T-cell (primary cell): ENCODE measurements around the gene TCERG1L. TPM values are rescaled to one million over a fixed set of nuclear protein-coding genes. Genes with fewer than 3 reads are reported as not detected.

Experiments used
- ATAC-seq, 4 experiments: fragments of 200-7000 bp in 3 of 4; fragments of 150-1000 bp in 1 of 4; cut with Tn5 transposase; replicated peaks in 1 of 4; 1 replicate in 3 of 4; 2 replicates in 1 of 4; pipeline ENCODE4 v1.10.0; 2021; ENCODE audit warnings: moderate library complexity in 3 of 4, mild to moderate bottlenecking in 2 of 4, moderate number of reproducible peaks in 1 of 4
- CTCF ChIA-PET, 2 donors: fragments of 300-600 bp; sonication (Branson Sonifier 250); formaldehyde crosslinking; loops; one replicate each; lab custom pipeline; 2022; ENCODE audit warnings: antibody characterized with exemption in 2 of 2; lab: Charles Lee
- POLR2A ChIA-PET, 2 donors: fragments of 300-600 bp; sonication (Branson Sonifier 250); formaldehyde crosslinking; loops; one replicate each; lab custom pipeline; 2022; ENCODE audit warnings: antibody characterized with exemption in 2 of 2; lab: Charles Lee
- DNase-seq, 35 experiments: peaks; one replicate each; pipeline versions ENCODE4 v3.0.0 to v3.0.0-alpha.2; 2013 to 2023
- H3K27ac ChIP-seq: one replicate; pipeline ENCODE4 v1.5.1; 2013; ENCODE audit warnings: low read length
- H3K27me3 ChIP-seq, 2 experiments: replicated peaks in 1 of 2; 1 replicate in 1 of 2; 2 replicates in 1 of 2; pipeline versions ENCODE4 v1.6.1 to v1.7.0; 2013; ENCODE audit warnings: low read length in 1 of 2, mixed read lengths in 1 of 2; ENCODE audit not compliant: control insufficient read depth in 2 of 2, insufficient read depth in 2 of 2; ENCODE audit errors: extremely low read depth in 1 of 2
- H3K36me3 ChIP-seq, 2 donors: 1 replicate in 1 of 2; 2 replicates in 1 of 2; pipeline versions ENCODE4 v1.6.1 to v1.7.0; 2013; ENCODE audit warnings: low read length in 1 of 2; ENCODE audit not compliant: control insufficient read depth in 2 of 2, insufficient read depth in 1 of 2; ENCODE audit errors: extremely low read depth in 1 of 2
- H3K4me1 ChIP-seq, 2 experiments: 1 replicate in 1 of 2; 2 replicates in 1 of 2; pipeline versions ENCODE4 v1.6.1 to v1.7.0; 2013; ENCODE audit warnings: low read length in 2 of 2, mixed read lengths in 1 of 2; ENCODE audit not compliant: insufficient read depth in 2 of 2, control insufficient read depth in 1 of 2; ENCODE audit errors: extremely low read depth in 1 of 2
- H3K4me3 ChIP-seq, 2 donors: 1 replicate in 1 of 2; 2 replicates in 1 of 2; pipeline versions ENCODE4 v1.5.1 to v1.7.0; 2013; ENCODE audit warnings: mild to moderate bottlenecking in 2 of 2, low read length in 1 of 2, moderate library complexity in 1 of 2; ENCODE audit not compliant: control insufficient read depth in 1 of 2; ENCODE audit errors: extremely low read depth in 1 of 2
- H3K9me3 ChIP-seq: 2 replicates; pipeline ENCODE4 v1.7.0; 2013
- H3K27ac Mint-ChIP-seq, 2 donors: one replicate each; pipeline ENCODE4 v1.8.0; 2020 to 2021; ENCODE audit warnings: mild to moderate bottlenecking in 2 of 2, mixed read lengths in 2 of 2
- H3K27me3 Mint-ChIP-seq, 2 donors: one replicate each; pipeline ENCODE4 v1.8.0; 2021 to 2022; ENCODE audit warnings: mixed read lengths in 2 of 2
- H3K36me3 Mint-ChIP-seq: one replicate; pipeline ENCODE4 v1.8.0; 2021; ENCODE audit warnings: mixed read lengths
- H3K4me1 Mint-ChIP-seq, 3 donors: one replicate each; pipeline ENCODE4 v1.8.0; 2020 to 2022; ENCODE audit warnings: mixed read lengths in 3 of 3, mild to moderate bottlenecking in 1 of 3
- H3K4me3 Mint-ChIP-seq, 3 donors: one replicate each; pipeline ENCODE4 v1.8.0; 2020 to 2022; ENCODE audit warnings: mild to moderate bottlenecking in 3 of 3, mixed read lengths in 3 of 3, moderate library complexity in 3 of 3
- H3K9me3 Mint-ChIP-seq, 3 donors: one replicate each; pipeline ENCODE4 v1.8.0; 2020 to 2022; ENCODE audit warnings: mixed read lengths in 3 of 3
- WGBS: methylation state at CpG from one replicate; pipeline ENCODE4 v1.1.5; 2013; ENCODE audit warnings: missing lambda C conversion rate; ENCODE audit not compliant: insufficient coverage; 5-methylcytosine and 5-hydroxymethylcytosine counted together
- total RNA-seq, 35 experiments: library from RNA in 6 of 35; stranded (reverse) in 6 of 35; fragments of 120-200 nt in 1 of 35; gene quantifications; one replicate each; pipeline versions ENCODE4 v1.2.1 to v1.2.4 and lab custom pipeline; 2013 to 2026

TCERG1L gene
- total RNA-seq, 5 donors from 2014 or later (not counting 1 experiment from before 2014, with no cell fraction given): 0.13 to 0.29 (median 0.21) TPM; not detected in 1

- no peaks in the 10 kb centered on the region for H3K36me3 Mint-ChIP-seq
- peaks cover 0 to 3% of the 10 kb centered on the region in 2 donors for H3K27me3 Mint-ChIP-seq
- DNase-seq: no peak
- H3K4me1 Mint-ChIP-seq: peaks cover 8 to 61% (median 13%) of the 10 kb centered on the region in 3 donors
- ChIA-PET POLR2A (no interaction called here), CTCF (no interaction called here)
- WGBS: 35% methylated on average over 14 of the region's 16 CpGs
- no peaks in the 10 kb centered on the region for H3K36me3 ChIP-seq
- no peaks in the 10 kb centered on the region for H3K9me3 Mint-ChIP-seq
- ATAC-seq: no peak
- H3K4me3 Mint-ChIP-seq: peak overlapping the region in 1 of 3 donors; percentile 64
- no peak overlapping the region for H3K4me3 ChIP-seq
- H3K27ac Mint-ChIP-seq: no peak overlapping the region
- H3K27ac ChIP-seq: no peak overlapping the region
- peaks cover 0 to 18% of the 10 kb centered on the region in 2 experiments for H3K27me3 ChIP-seq
- peaks cover 0 to 50% of the 10 kb centered on the region in 2 experiments for H3K4me1 ChIP-seq
- no peaks in the 10 kb centered on the region for H3K9me3 ChIP-seq
Measured at GRCh38 chr10:131082991-131083481, 228.5 kb downstream of the TCERG1L start.

- H3K27ac ChIP-seq: no peak overlapping the region
Measured at GRCh38 chr10:131082201-131082850, 229.2 kb downstream of the TCERG1L start.

DNA sequence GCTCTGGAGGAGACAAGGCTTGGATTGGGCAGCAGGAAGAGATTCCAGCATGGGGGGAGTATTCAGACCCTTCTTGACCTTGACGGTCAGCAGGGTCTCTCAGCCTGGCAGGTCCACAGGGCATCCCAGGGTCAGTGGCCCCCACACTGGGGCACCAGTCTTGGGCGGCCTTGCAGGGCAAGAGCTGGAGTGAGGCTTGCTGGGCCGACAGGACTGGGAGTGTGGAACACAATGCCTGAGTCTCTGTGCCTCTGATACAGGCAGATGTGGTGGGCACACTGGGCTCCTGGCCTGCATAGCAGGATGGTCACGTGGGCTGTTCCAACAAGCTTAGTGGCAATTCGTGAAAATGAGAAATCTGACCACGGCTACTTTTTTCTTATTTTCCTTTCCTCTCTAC lies 229.7 kb downstream of the TCERG1L start:
- peaks cover 0 to 50% of the 10 kb centered on the region in 2 experiments for H3K4me1 ChIP-seq
- Mint-ChIP-seq H3K9me3 (no peaks in the 10 kb centered on the region), H3K27me3 (peaks cover 0 to 3% of the 10 kb centered on the region in 2 donors), H3K27ac (peak overlapping the region; percentile 83 to 94), H3K4me1 (peaks cover 8 to 55% (median 13%) of the 10 kb centered on the region in 3 donors), H3K4me3 (peak overlapping the region in 1 of 3 donors; percentile 75), H3K36me3 (no peaks in the 10 kb centered on the region)
- no peak overlapping the region for H3K27ac ChIP-seq
- peaks cover 0 to 18% of the 10 kb centered on the region in 2 experiments for H3K27me3 ChIP-seq
- H3K9me3 ChIP-seq: no peaks in the 10 kb centered on the region
- DNase-seq (no peak), ATAC-seq (no peak)
- 84% methylated on average over 3 of the region's 6 CpGs for WGBS
- no peak overlapping the region for H3K4me3 ChIP-seq
- no peaks in the 10 kb centered on the region for H3K36me3 ChIP-seq
- ChIA-PET CTCF (no interaction called here), POLR2A (no interaction called here)

More at GRCh38 chr10:131082201-131082850, 229.2 kb downstream of the TCERG1L start:
- ChIA-PET POLR2A (no interaction called here), CTCF (no interaction called here)
- DNase-seq (no peak), ATAC-seq (no peak)
- no peak overlapping the region for H3K4me3 ChIP-seq
- Mint-ChIP-seq H3K9me3 (no peaks in the 10 kb centered on the region), H3K36me3 (no peaks in the 10 kb centered on the region), H3K4me3 (peak overlapping the region in 1 of 3 donors; percentile 75), H3K27ac (no peak overlapping the region), H3K27me3 (peaks cover 0 to 3% of the 10 kb centered on the region in 2 donors), H3K4me1 (peaks cover 8 to 61% (median 13%) of the 10 kb centered on the region in 3 donors)
- peaks cover 0 to 50% of the 10 kb centered on the region in 2 experiments for H3K4me1 ChIP-seq
- 77% methylated on average over 5 of the region's 13 CpGs for WGBS
- H3K36me3 ChIP-seq: no peaks in the 10 kb centered on the region
- H3K27me3 ChIP-seq: peaks cover 0 to 18% of the 10 kb centered on the region in 2 experiments
- no peaks in the 10 kb centered on the region for H3K9me3 ChIP-seq

DNA sequence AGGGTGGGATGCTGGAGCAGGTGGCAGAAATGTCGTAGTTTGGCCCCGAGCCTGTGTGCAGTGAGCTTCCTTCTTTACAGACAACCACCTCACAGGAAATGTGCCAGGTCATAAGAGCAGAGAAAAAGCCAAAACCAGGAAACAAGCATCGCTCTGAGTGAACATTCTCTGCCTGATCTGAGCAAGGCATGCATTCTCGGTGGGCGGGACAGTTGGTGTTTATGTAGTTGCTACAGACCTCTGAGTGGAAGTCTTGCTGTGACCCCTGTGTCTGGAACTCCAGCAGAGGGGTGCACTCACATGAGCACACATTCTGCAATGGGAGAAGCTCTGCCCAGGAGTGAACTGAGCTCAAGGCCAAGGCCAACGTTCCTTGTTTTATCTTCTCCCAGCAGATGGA lies 230.1 kb downstream of the TCERG1L start:
- Mint-ChIP-seq H3K9me3 (no peaks in the 10 kb centered on the region), H3K27me3 (peaks cover 0 to 6% of the 10 kb centered on the region in 2 donors), H3K27ac (peak overlapping the region; percentile 83 to 94), H3K4me3 (peak overlapping the region in 1 of 3 donors; percentile 75), H3K4me1 (peaks cover 8 to 55% (median 13%) of the 10 kb centered on the region in 3 donors), H3K36me3 (no peaks in the 10 kb centered on the region)
- H3K4me1 ChIP-seq: peaks cover 0 to 50% of the 10 kb centered on the region in 2 experiments
- H3K27ac ChIP-seq: no peak overlapping the region
- POLR2A ChIA-PET: no interaction called here
- H3K27me3 ChIP-seq: peaks cover 0 to 18% of the 10 kb centered on the region in 2 experiments
- CTCF ChIA-PET: no interaction called here
- H3K36me3 ChIP-seq: no peaks in the 10 kb centered on the region
- ATAC-seq (peak; percentile 51 to 66 (median 57)), DNase-seq (peak in 5 of 35 experiments; percentile 13 to 42 (median 15))
- H3K9me3 ChIP-seq: no peaks in the 10 kb centered on the region
- 15% methylated on average over 4 of the region's 6 CpGs for WGBS
- no peak overlapping the region for H3K4me3 ChIP-seq

DNA sequence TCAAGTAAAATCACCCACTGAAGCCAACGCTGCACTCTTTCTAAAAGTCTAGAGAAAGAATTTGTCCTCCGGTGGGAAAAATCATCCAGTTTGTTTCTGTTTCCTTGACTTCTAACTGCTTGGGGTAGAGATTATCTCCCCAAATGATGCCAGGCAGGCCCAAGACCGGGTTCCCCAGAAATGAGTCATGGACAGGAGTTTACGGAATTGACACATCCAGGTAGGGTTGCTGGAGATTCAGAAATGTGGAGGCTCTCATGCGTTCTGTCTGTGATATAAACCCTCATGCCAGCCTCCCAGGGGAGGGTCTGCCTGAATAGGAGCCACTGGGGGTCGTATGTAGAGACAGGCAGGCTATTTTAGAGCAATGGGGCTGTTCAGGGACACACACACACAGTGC lies 230.9 kb downstream of the TCERG1L start:
- POLR2A ChIA-PET: no interaction called here
- DNase-seq (no peak), ATAC-seq (no peak)
- Mint-ChIP-seq H3K27ac (peak overlapping the region in 1 of 2 donors; percentile 94), H3K4me1 (peaks cover 8 to 51% (median 13%) of the 10 kb centered on the region in 3 donors), H3K9me3 (no peaks in the 10 kb centered on the region), H3K4me3 (peak overlapping the region in 1 of 3 donors; percentile 75), H3K36me3 (no peaks in the 10 kb centered on the region), H3K27me3 (peaks cover 0 to 4% of the 10 kb centered on the region in 2 donors)
- Histone ChIP-seq H3K4me3 (peak overlapping the region in 1 of 2 donors; percentile 19), H3K27ac (no peak overlapping the region), H3K9me3 (no peaks in the 10 kb centered on the region), H3K27me3 (peaks cover 0 to 15% of the 10 kb centered on the region in 2 experiments), H3K36me3 (no peaks in the 10 kb centered on the region), H3K4me1 (peaks cover 0 to 50% of the 10 kb centered on the region in 2 experiments)
- CTCF ChIA-PET: no interaction called here
- WGBS: 96% methylated on average over 4 of the region's 6 CpGs

DNA sequence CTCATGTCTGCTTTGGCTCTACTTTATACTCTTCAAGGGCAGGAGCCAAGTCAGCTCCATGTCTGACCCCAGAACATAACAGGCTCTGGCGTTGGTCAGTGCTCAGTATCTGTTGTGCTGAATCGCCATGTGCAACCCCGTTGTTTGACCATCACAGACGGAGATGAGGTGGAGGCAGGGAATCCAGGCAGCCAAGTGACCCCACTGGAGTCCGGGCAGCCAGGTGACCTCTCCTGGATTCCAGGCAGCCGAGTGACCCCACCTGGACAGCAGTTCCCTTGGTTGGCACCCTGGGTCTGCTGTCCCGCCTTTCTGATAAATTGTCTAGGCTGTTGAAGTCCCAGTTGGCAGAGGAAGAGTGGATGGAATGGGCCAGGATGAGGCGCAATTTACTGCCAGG lies 232.2 kb downstream of the TCERG1L start:
- no peak overlapping the region for H3K27ac Mint-ChIP-seq
- WGBS: 79% methylated on average over 7 of the region's 8 CpGs
- peaks cover 8 to 42% (median 12%) of the 10 kb centered on the region in 3 donors for H3K4me1 Mint-ChIP-seq
- ChIA-PET CTCF (no interaction called here), POLR2A (no interaction called here)
- H3K27me3 Mint-ChIP-seq: peaks cover 0 to 4% of the 10 kb centered on the region in 2 donors
- H3K27ac ChIP-seq: no peak overlapping the region
- H3K4me3 Mint-ChIP-seq: no peak overlapping the region
- no peaks in the 10 kb centered on the region for H3K36me3 ChIP-seq
- ATAC-seq (no peak), DNase-seq (no peak)
- no peaks in the 10 kb centered on the region for H3K36me3 Mint-ChIP-seq
- peaks cover 0 to 38% of the 10 kb centered on the region in 2 experiments for H3K4me1 ChIP-seq
- H3K27me3 ChIP-seq: peaks cover 0 to 15% of the 10 kb centered on the region in 2 experiments
- no peaks in the 10 kb centered on the region for H3K9me3 Mint-ChIP-seq
- no peaks in the 10 kb centered on the region for H3K9me3 ChIP-seq
- H3K4me3 ChIP-seq: no peak overlapping the region
